Peyer's patch (tissue), 4 donors: ENCODE results near the gene EIF3L. TPM values are rescaled to one million over a fixed set of nuclear protein-coding genes. Genes with fewer than 3 reads are reported as not detected.

Experiments
- DNase-seq, 3 donors: peaks; one replicate each; pipeline ENCODE4 v3.0.0-alpha.2; 2017 to 2019
- H3K27ac ChIP-seq, 4 donors: fragments of 200-600 bp; sonication (generic); one replicate each; pipeline ENCODE4 v1.5.1; 2016 to 2019
- H3K27me3 ChIP-seq, 2 donors: fragments of 200-600 bp; sonication (generic); one replicate each; pipeline ENCODE4 v1.5.1; 2019
- H3K36me3 ChIP-seq, 3 donors: fragments of 200-600 bp; sonication (generic); one replicate each; pipeline ENCODE4 v1.5.1; 2016 to 2019
- H3K4me1 ChIP-seq, 4 donors: fragments of 200-600 bp; sonication (generic); one replicate each; pipeline ENCODE4 v1.5.1; 2016 to 2019
- H3K4me3 ChIP-seq, 4 donors: fragments of 200-600 bp; sonication (generic); 1 replicate in 3 of 4; 2 replicates in 1 of 4; pipeline ENCODE4 v1.5.1; 2016 to 2019; ENCODE audit warnings: mild to moderate bottlenecking in 1 of 4
- H3K9me3 ChIP-seq, 4 donors: fragments of 200-600 bp; sonication (generic); one replicate each; pipeline ENCODE4 v1.5.1; 2016 to 2019; ENCODE audit warnings: mild to moderate bottlenecking in 1 of 4
- CTCF ChIP-seq, 6 experiments: fragments of 450-650 bp in 4 of 6; fragments of 200-600 bp in 2 of 6; sonication (generic) in 1 of 6; IDR thresholded peaks; one replicate each; pipeline ENCODE4 v1.5.1; 2017 to 2019; ENCODE audit warnings: antibody characterized with exemption in 6 of 6, mild to moderate bottlenecking in 3 of 6, moderate library complexity in 1 of 6
- POLR2A ChIP-seq, 2 donors: fragments of 450-650 bp; IDR thresholded peaks; one replicate each; pipeline ENCODE4 v1.5.1; 2017; ENCODE audit warnings: antibody characterized with exemption in 2 of 2, mild to moderate bottlenecking in 2 of 2, moderate library complexity in 2 of 2
- total RNA-seq, 4 donors: library from RNA; depleted of rRNA; stranded (reverse); fragments of >200 nt; gene quantifications; one replicate each; pipeline ENCODE4 v1.1.0, GENCODE V29; 2016

Gene EIF3L
- total RNA-seq, 4 donors from 2014 or later: 123 to 229 (median 185) TPM

- Histone ChIP-seq H3K4me3 (no peak overlapping the region), H3K36me3 (peaks cover 0 to 88% (median 0%) of the 10 kb centered on the region in 3 donors), H3K9me3 (no peaks in the 10 kb centered on the region), H3K27me3 (no peaks in the 10 kb centered on the region), H3K4me1 (peaks cover 0 to 6% (median 0%) of the 10 kb centered on the region in 4 donors), H3K27ac (no peak overlapping the region)
- no peak for TF ChIP-seq POLR2A (IDR thresholded peaks at IDR 0.05)
- TF ChIP-seq CTCF (IDR thresholded peaks at IDR 0.05): no peak
- DNase-seq: no peak
Measured at GRCh38 chr22:37865510-37865909, 16.3 kb downstream of the EIF3L start.

- Histone ChIP-seq H3K4me1 (no peaks in the 10 kb centered on the region), H3K27me3 (no peaks in the 10 kb centered on the region), H3K27ac (no peak overlapping the region), H3K9me3 (no peaks in the 10 kb centered on the region), H3K4me3 (no peak overlapping the region), H3K36me3 (peaks cover 0 to 89% (median 0%) of the 10 kb centered on the region in 3 donors)
- TF ChIP-seq CTCF (IDR thresholded peaks at IDR 0.05) (no peak), POLR2A (IDR thresholded peaks at IDR 0.05) (no peak)
- DNase-seq: no peak
Measured at GRCh38 chr22:37870273-37870672, 21.1 kb downstream of the EIF3L start.

- H3K4me1 ChIP-seq: no peaks in the 10 kb centered on the region
- no peak overlapping the region for H3K27ac ChIP-seq
- TF ChIP-seq CTCF (IDR thresholded peaks at IDR 0.05) (no peak), POLR2A (IDR thresholded peaks at IDR 0.05) (no peak)
- no peak for DNase-seq
- H3K9me3 ChIP-seq: no peaks in the 10 kb centered on the region
- H3K27me3 ChIP-seq: no peaks in the 10 kb centered on the region
- H3K36me3 ChIP-seq: peaks cover 0 to 75% (median under 1%) of the 10 kb centered on the region in 3 donors
- H3K4me3 ChIP-seq: no peak overlapping the region
Measured at GRCh38 chr22:37880668-37881440, 31.6 kb downstream of the EIF3L start.

- Histone ChIP-seq H3K4me1 (no peaks in the 10 kb centered on the region), H3K36me3 (peaks cover 0 to 69% (median 0%) of the 10 kb centered on the region in 3 donors)
Measured at GRCh38 chr22:37884420-37884819, 35.2 kb downstream of the EIF3L start.

GRCh38 chr22:37887584-37888378, 38.6 kb downstream of the EIF3L start:
- TF ChIP-seq POLR2A (IDR thresholded peaks at IDR 0.05): no peak
- TF ChIP-seq CTCF (IDR thresholded peaks at IDR 0.05): peak in 4 of 6 experiments; percentile 18 to 40 (median 22)
- Histone ChIP-seq H3K9me3 (no peaks in the 10 kb centered on the region), H3K36me3 (peaks cover 0 to 48% (median 0%) of the 10 kb centered on the region in 3 donors), H3K27ac (peak overlapping the region in 3 of 4 donors; percentile 19 to 48 (median 23)), H3K27me3 (no peaks in the 10 kb centered on the region), H3K4me3 (no peak overlapping the region), H3K4me1 (no peaks in the 10 kb centered on the region)
- no peak for DNase-seq

More at GRCh38 chr22:37884420-37884819, 35.2 kb downstream of the EIF3L start:
- no peaks in the 10 kb centered on the region for H3K9me3 ChIP-seq
- H3K27ac ChIP-seq: no peak overlapping the region
- no peak for TF ChIP-seq CTCF (IDR thresholded peaks at IDR 0.05)
- TF ChIP-seq POLR2A (IDR thresholded peaks at IDR 0.05): no peak
- no peaks in the 10 kb centered on the region for H3K27me3 ChIP-seq
- no peak overlapping the region for H3K4me3 ChIP-seq
- DNase-seq: no peak
